GM18508 (cell line): ENCODE data around the gene GLT8D1.
A peak's percentile ranks its signal among the peaks of the same experiment; 100 is the strongest.
"Not testable (repeated sequence)": the region's sequence is repeated elsewhere in the genome, so short reads cannot be mapped to it uniquely, and the experiment has no call there.

Experiments used
- ATAC-seq: cut with Tn5 transposase; IDR thresholded peaks from one replicate; pipeline ENCODE4 v1.9.1; 2021; ENCODE audit warnings: moderate number of reproducible peaks; ENCODE audit not compliant: insufficient read depth, unreplicated experiment

The GLT8D1 gene

GRCh38 chr3:52684184-52684583 lies 21.4 kb downstream of the GLT8D1 start:
- no peak for ATAC-seq

- no peak for ATAC-seq
Observed at GRCh38 chr3:52683611-52684010, 22.0 kb downstream of the GLT8D1 start.

GRCh38 chr3:52682016-52682415 lies 23.6 kb downstream of the GLT8D1 start:
- ATAC-seq: no peak

GRCh38 chr3:52681596-52681995 lies 24.0 kb downstream of the GLT8D1 start:
- no peak for ATAC-seq

- ATAC-seq: no peak
Observed at GRCh38 chr3:52679811-52680210, 25.8 kb downstream of the GLT8D1 start.

GRCh38 chr3:52679199-52679538 lies 26.4 kb downstream of the GLT8D1 start:
- no peak for ATAC-seq

GRCh38 chr3:52678265-52679198 lies 27.1 kb downstream of the GLT8D1 start:
- no peak for ATAC-seq

- not testable (repeated sequence) for ATAC-seq
Observed at GRCh38 chr3:52676201-52676600, 29.4 kb downstream of the GLT8D1 start.

GRCh38 chr3:52671676-52672075 lies 33.9 kb downstream of the GLT8D1 start:
- ATAC-seq: no peak

GRCh38 chr3:52670621-52671521 lies 34.7 kb downstream of the GLT8D1 start:
- ATAC-seq: peak; percentile 67

GRCh38 chr3:52663098-52663497 lies 42.5 kb downstream of the GLT8D1 start:
- no peak for ATAC-seq

GRCh38 chr3:52660046-52660445 lies 45.5 kb downstream of the GLT8D1 start:
- ATAC-seq: no peak

GRCh38 chr3:52655895-52656294 lies 49.7 kb downstream of the GLT8D1 start:
- ATAC-seq: no peak

GRCh38 chr3:52651592-52651991 lies 54.0 kb downstream of the GLT8D1 start:
- no peak for ATAC-seq

GRCh38 chr3:52650439-52650838 lies 55.2 kb downstream of the GLT8D1 start:
- no peak for ATAC-seq

GRCh38 chr3:52649461-52650210 lies 56.0 kb downstream of the GLT8D1 start:
- ATAC-seq: no peak

GRCh38 chr3:52645549-52645948 lies 60.0 kb downstream of the GLT8D1 start:
- no peak for ATAC-seq
